Measurements from ENCODE around the gene HIPK2.

The HIPK2 gene

GRCh38 chr7:139582130-139582650, 195.6 kb downstream of the HIPK2 start:
- no peak for DNase-seq

GRCh38 chr7:139580435-139580834, 197.4 kb downstream of the HIPK2 start:
- DNase-seq: no peak

GRCh38 chr7:139576179-139576973, 201.4 kb downstream of the HIPK2 start:
- DNase-seq: no peak

GRCh38 chr7:139575338-139575680, 202.5 kb downstream of the HIPK2 start:
- DNase-seq: no peak

GRCh38 chr7:139574618-139575337, 203.0 kb downstream of the HIPK2 start:
- DNase-seq: no peak

GRCh38 chr7:139573871-139574270, 203.9 kb downstream of the HIPK2 start:
- no peak for DNase-seq

- no peak for DNase-seq
These were observed 205.0 kb downstream of the HIPK2 start for GRCh38 chr7:139572704-139573385.

GRCh38 chr7:139572071-139572470, 205.7 kb downstream of the HIPK2 start:
- DNase-seq: no peak

- DNase-seq: no peak
These were observed 206.1 kb downstream of the HIPK2 start for GRCh38 chr7:139571651-139572050.

GRCh38 chr7:139571190-139571589, 206.6 kb downstream of the HIPK2 start:
- DNase-seq: no peak

- no peak for DNase-seq
These were observed 207.2 kb downstream of the HIPK2 start for GRCh38 chr7:139570626-139571025.

- DNase-seq: no peak
These were observed 207.7 kb downstream of the HIPK2 start for GRCh38 chr7:139570119-139570518.

- no peak for DNase-seq
These were observed 208.8 kb downstream of the HIPK2 start for GRCh38 chr7:139568813-139569490.

GRCh38 chr7:139568346-139568675, 209.5 kb downstream of the HIPK2 start:
- DNase-seq: no peak

GRCh38 chr7:139567647-139568345, 210.0 kb downstream of the HIPK2 start:
- no peak for DNase-seq

- DNase-seq: no peak
These were observed 210.8 kb downstream of the HIPK2 start for GRCh38 chr7:139566736-139567646.

GRCh38 chr7:139566075-139566474, 211.7 kb downstream of the HIPK2 start:
- DNase-seq: no peak

- no peak for DNase-seq
These were observed 213.9 kb downstream of the HIPK2 start for GRCh38 chr7:139563856-139564255.

GRCh38 chr7:139562961-139563565, 214.7 kb downstream of the HIPK2 start:
- DNase-seq: no peak

- no peak for DNase-seq
These were observed 215.3 kb downstream of the HIPK2 start for GRCh38 chr7:139562491-139562890.

- no peak for DNase-seq
These were observed 217.1 kb downstream of the HIPK2 start for GRCh38 chr7:139560678-139561077.

Data from SW 1271 (cell line).